GM12891 (cell line): ENCODE measurements around the gene STX16.

ENCODE experiments used
- POLR2A ChIP-seq: IDR thresholded peaks from 2 replicates; pipeline ENCODE4 v1.6.1; 2011; ENCODE audit warnings: low read depth, low read length, control low read depth
- POLR2AphosphoS5 ChIP-seq: IDR thresholded peaks from 2 replicates; pipeline ENCODE4 v1.6.1; 2011; ENCODE audit warnings: low read depth, low read length, control low read depth
- POU2F2 ChIP-seq: IDR thresholded peaks from 2 replicates; pipeline ENCODE4 v1.6.1; 2011; ENCODE audit warnings: low read depth, mild to moderate bottlenecking, control low read depth, low read length, moderate library complexity
- SPI1 ChIP-seq: IDR thresholded peaks from 2 replicates; pipeline ENCODE4 v1.6.1; 2011; ENCODE audit warnings: low read depth, low read length, control low read depth
- TAF1 ChIP-seq: IDR thresholded peaks from 2 replicates; pipeline ENCODE4 v1.6.1; 2011; ENCODE audit warnings: low read depth, low read length, control low read depth

DNA sequence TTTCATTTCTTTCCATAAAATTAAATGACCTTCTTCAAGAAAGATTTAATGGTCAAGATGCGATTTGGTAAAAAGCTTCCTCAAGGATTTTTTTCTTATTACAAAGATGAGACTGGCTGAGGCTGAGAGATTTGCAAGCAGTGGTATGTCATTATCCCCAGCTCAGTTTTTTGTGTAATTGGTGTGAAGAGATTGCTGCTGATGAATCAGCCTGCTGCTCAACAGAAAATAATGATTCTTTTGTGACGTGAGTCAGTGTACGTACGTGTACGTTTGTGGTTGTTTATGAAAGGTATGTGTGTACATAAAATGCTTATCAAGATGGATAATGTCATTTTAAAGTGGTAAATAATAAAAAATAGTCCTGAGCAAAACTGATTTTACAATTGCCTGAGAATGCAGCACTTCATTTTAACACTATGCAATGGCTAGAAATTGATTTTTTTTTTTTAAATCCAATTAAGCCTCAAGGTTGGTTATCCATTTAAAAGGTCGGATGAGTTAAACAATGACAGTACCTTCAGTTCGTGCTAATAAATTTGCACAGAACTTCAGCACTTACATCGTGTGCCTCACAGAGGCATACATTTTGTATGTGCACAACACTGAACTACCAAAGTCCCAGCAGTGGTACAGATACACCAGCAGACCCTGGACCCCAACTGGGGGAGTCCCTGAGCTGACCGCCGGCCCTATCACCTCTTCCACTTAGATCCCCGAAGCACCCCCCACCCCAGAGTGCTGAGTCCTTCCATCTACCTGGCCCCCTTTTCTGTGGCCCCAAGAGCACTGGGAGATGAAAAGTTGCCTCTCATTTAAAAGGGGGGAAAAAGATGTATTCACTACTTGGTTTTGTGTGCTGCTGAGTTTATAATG, 31.8 kb downstream of the STX16 start:
- TF ChIP-seq SPI1 (no peak), POLR2A (no peak), POU2F2 (no peak), TAF1 (no peak), POLR2AphosphoS5 (no peak)
